Measurements from ENCODE around the gene ZFY.

- TF ChIP-seq CTCF (IDR thresholded peaks at IDR 0.05; ENCODE audit: insufficient read depth, low read depth, low read length) (no peak), EZH2 (IDR thresholded peaks at IDR 0.05; ENCODE audit: insufficient read depth, low read length) (no peak)
Observed at GRCh38 chrY:2962061-2962460, 26.9 kb downstream of the ZFY start.

Data from astrocyte (in vitro differentiated cells and primary cell).